ENCODE measurements around the gene PTAFR. TPM values are rescaled to one million over a fixed set of nuclear protein-coding genes. Genes with fewer than 3 reads are reported as not detected.
A peak's percentile ranks its signal among the peaks of the same experiment; 100 is the strongest.

Gene PTAFR
- total RNA-seq, 1 donor from 2014 or later: 2.2 TPM

DNA sequence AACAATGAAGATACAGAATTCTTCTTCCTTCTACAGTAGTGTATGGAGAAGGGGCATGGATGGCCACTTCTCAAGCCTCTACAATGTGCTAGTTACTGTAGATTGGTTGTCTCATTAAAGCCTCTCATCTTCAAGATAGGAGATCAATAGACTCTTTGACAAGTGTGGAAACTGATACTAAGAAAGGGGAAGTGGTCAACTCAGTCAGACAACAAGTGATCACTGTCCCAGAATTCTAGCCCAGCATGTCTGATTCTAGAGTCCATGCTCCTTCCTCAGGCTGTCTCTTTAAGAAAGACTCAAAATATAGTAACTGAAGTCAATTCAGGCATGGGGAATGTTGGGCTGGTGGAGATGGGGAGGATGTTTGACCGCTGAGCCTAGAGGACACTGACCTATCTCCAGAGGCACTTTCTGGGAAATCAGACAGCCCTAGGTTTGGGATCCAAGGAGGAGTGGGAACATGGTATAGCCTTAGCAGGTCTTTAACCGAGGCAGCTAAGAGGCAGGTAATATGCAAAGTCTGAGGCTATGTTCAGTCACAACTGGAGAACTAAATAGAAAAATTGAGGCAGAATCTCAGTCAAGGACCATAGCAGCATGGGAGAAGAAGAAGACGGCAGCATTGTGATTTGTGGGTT is 48.8 kb downstream of the PTAFR start:
- no peak for DNase-seq (ENCODE audit: low spot score)
- intact Hi-C loops (cut with DNase I): no loop called here

DNA sequence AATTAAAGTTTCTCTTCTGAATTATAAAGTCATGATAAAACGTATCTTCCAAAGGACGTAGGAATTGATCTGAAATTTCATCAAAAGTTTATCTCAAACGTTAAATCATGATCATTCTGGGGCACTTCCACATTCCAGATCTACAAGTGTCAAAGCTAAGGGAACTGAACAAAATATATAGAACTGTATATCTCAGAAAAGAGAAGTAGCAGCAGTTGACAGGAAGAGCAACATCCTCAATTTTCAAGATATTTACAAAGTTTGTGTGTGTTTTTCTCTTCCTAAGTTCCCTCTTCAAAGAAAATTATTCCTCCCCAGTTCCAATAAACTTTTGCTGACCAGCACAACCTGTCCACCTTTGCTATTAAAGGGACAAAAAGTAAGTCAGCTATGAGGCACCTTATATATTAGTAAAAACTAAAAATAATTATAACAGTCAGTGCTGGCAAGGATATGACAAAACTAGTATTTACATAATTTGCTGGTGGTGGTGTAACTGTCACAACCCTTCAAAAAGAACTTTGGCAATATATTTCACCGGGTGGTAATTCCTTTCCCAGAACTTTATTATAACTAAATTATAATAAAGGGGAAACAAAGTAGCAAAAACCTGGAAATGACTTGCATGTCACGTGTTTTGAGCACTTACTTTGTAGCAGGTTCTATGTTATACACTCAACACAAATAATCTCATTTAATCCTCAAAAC is 49.6 kb downstream of the PTAFR start:
- intact Hi-C loops (cut with DNase I): no loop called here
- DNase-seq (ENCODE audit: low spot score): no peak

DNA sequence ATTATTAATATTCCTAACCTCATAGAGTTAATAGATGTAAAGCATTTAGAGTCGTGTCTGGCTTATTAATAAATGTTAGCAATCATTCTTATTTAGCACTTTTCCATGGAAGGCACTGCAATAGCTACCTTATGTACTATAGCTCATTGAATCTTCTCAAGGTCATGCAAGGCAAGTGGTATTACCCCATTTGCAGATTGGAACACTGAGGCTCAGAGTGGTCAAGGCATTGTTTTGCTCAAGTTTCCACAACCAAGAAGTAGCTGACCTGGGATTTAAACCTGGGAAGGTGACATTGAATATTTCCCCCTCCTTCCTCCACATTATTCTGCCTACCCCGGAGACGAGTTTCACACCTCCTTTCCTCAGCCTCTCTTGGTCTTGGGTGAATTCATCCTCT is 50.3 kb downstream of the PTAFR start:
- DNase-seq (ENCODE audit: low spot score): no peak
- intact Hi-C loops (cut with DNase I): no loop called here

DNA sequence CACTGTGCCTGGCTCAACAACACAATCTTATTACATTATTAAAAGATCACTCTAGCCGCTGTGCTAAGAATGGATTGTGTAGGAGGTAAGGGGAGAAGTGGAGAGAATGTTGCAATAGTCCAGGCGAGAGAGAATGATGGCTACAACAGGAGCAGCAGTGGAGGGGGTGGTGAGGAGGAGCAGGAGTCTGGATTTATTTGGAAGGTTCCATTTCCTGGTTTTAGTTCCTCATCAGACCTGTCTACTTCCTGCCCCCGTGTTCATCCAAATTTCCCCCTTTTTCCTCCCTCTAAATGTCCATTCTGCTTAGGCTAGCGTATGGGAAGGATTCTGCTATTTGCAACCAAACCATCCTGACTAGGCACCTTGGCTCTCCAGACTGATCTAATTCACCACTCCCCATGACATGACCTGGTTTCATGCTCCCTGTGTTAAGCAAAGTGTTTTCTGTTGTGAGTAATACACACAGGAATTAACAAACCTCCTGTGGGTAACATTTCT is 53.0 kb downstream of the PTAFR start:
- no peak for DNase-seq (ENCODE audit: low spot score)
- intact Hi-C loops (cut with DNase I): no loop called here

DNA sequence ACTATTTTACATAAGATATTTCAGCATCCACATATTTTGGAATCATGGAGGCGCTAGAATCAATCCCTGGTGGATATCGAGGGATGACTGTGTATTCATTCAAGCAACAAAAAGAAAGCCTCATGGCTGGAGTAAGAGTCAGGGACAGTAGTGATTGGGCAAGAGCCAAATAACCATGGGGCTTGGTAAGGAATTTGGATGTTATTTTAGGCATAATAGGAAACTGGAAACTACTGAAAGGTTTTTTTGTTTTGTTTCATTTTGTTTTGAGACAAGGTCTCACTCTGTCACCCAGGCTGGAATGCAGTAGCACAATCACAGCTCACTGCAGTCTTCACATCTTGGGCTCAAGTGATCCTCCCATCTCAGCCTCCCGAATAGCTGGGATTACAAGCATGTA is 54.3 kb downstream of the PTAFR start:
- intact Hi-C loops (cut with DNase I): no loop called here
- no peak for DNase-seq (ENCODE audit: low spot score)

GRCh38 chr1:28119556-28119955 is 56.9 kb downstream of the PTAFR start:
- intact Hi-C loops (cut with DNase I): no loop called here
- DNase-seq (ENCODE audit: low spot score): no peak

DNA sequence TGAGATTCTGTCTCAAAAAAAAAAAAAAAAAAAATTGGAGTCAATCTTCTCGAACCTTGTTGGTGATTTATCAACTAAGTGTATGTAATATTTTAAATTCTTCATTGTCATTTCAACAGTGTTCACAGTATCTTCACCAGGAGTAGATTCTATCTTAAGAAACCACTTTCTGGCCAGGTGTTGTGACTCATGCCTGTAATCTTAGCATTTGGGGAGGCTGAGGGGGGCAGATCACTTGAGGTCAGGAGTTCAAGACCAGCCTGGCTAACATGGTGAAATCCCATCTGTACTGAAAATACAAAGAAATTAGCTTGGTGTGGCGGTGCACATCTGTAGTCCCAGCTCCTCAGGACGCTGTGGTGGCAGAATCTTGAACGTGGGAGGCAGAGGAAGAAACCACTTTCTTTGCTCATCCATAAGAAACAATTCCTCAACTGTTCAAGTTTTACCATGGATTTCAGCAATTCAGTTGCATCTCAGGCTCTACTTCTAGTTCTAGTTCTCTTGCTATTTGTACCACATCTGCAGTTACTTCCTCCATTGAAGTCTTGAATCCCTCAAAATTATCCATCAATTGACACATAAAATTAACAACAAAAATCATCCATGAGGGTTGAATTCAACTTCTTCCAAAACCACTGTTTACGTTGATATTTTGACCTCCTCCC is 57.7 kb downstream of the PTAFR start:
- intact Hi-C loops (cut with DNase I): no loop called here
- DNase-seq (ENCODE audit: low spot score): no peak

DNA sequence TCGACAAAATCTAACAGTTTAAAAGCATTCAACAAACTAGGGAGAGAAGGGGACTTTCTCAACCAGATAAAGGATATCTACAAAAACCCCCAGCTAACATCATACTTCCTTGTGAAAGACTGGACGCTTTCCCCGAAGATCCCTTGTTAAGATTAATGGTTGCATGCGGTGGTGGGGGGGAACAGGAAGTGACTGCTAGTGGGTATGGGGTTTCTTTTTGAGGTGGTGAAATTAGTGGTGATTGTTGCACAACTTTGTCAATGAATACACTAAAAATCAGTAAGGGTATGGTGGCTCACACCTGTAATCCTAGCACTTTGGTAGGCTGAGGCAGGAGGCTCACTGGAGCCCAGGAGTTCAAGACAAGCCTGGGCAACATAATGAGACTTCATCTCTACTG is 61.2 kb downstream of the PTAFR start:
- no peak for DNase-seq (ENCODE audit: low spot score)
- intact Hi-C loops (cut with DNase I): no loop called here

DNA sequence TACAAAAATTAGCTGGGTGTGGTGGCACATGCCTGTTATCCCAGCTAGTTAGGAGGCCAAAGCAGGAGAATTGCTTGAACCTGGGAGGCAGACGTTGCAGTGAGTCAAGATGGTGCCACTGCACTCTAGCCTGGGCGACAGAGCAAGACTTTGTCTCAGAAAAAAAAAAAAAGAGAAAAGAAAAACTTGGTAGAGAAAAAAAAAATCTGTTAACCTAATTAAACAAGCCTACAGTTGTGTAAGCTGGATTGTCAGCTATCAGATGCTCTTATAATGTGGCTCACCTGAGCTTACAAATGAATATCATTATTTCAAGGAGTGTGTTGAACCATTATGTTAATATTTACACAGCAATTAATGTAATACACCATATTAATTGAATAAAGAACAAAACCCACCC is 61.6 kb downstream of the PTAFR start:
- intact Hi-C loops (cut with DNase I): no loop called here
- no peak for DNase-seq (ENCODE audit: low spot score)

DNA sequence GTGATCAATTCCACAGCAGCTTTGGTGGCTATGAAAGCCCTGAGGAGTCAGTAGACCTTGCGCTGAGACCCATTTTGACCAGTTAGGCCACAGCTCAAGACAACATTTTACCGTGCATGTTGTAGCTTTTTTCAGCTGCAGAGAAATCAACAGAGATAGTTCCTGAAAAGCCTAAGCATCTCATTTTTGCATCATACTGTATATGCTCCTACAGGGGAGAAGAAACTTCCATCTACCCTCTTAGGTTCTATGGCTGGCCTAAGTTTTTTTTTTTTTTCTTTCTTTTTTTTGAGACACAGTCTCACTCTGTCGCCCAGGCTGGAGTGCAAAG is 63.3 kb downstream of the PTAFR start:
- intact Hi-C loops (cut with DNase I): no loop called here
- DNase-seq (ENCODE audit: low spot score): no peak

- intact Hi-C loops (cut with DNase I): no loop called here
These were observed 63.9 kb downstream of the PTAFR start for GRCh38 chr1:28112388-28113241.

GRCh38 chr1:28111157-28111556 is 65.3 kb downstream of the PTAFR start:
- intact Hi-C loops (cut with DNase I): no loop called here
- DNase-seq (ENCODE audit: low spot score): no peak

More at GRCh38 chr1:28112388-28113241, 63.9 kb downstream of the PTAFR start:
- peak; percentile 79 for DNase-seq (ENCODE audit: low spot score)

DNA sequence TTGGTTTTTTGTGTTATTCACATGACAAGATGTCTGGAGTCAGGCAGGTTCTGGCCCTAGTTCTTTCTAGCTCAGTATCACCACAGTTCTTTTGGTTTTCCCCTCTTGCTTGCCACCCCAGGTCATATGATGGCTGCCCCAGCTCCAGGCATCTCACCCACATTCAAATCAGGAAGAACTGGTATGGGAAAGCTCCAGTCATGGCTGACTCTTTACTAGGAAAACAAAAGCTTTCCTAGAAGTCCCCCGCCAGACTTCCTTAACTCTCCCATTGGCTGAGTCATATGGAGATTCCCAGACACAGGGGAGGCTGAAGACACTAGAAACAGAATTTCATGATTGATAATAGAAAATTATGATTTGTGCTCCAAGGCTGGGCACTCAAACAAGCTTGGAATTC is 65.9 kb downstream of the PTAFR start:
- intact Hi-C loops (cut with DNase I): no loop called here

GRCh38 chr1:28109639-28110038 is 66.9 kb downstream of the PTAFR start:
- DNase-seq (ENCODE audit: low spot score): no peak
- intact Hi-C loops (cut with DNase I): no loop called here

More for the DNA sequence above, 65.9 kb downstream of the PTAFR start:
- no peak for DNase-seq (ENCODE audit: low spot score)

- intact Hi-C loops (cut with DNase I): no loop called here
These were observed 68.5 kb downstream of the PTAFR start for GRCh38 chr1:28108001-28108400.

DNA sequence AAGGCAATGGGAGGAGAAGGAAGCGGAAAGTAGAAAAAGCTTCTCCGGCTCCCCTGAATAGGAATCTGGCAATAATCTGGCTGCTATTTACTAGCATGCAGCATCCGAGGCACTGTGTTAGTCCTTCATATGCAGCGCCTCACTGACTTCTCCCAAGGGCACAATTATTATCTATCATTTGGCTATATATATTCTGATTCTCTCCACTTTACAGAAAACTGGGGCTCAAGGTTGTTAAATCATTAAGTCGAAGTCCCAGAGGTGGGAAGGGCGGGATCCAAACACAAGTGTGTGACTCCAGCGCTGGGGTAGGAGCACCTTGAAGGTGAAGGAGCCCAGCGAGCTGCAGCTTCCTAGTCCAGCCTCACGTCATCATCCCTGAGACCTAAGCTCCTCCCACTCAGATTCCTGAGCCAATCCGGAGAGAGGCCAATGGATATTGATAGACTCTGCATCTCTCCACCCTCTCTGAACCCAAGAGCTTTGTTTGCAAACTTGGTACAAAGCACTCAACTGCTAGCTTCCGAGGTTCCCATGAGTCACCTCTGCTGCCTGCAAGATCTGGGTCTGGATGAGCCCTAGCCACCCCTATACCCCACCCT is 71.5 kb downstream of the PTAFR start:
- no peak for DNase-seq (ENCODE audit: low spot score)
- intact Hi-C loops (cut with DNase I): no loop called here

More at GRCh38 chr1:28108001-28108400, 68.5 kb downstream of the PTAFR start:
- DNase-seq (ENCODE audit: low spot score): no peak

GRCh38 chr1:28102189-28102588 is 74.3 kb downstream of the PTAFR start:
- intact Hi-C loops (cut with DNase I): no loop called here
- DNase-seq (ENCODE audit: low spot score): no peak

- no peak for DNase-seq (ENCODE audit: low spot score)
- intact Hi-C loops (cut with DNase I): no loop called here
These were observed 77.3 kb downstream of the PTAFR start for GRCh38 chr1:28099050-28099769.
